ENCODE data around the gene SLC36A1. TPM values are rescaled to one million over a fixed set of nuclear protein-coding genes. Genes with fewer than 3 reads are reported as not detected.

Gene SLC36A1
- total and polyA plus RNA-seq, 2 of the 8 experiments (the other 6 are each of a cell fraction or from before 2014, with no cell fraction given), result 6.6 to 9.6 TPM

- Histone ChIP-seq H3K4me2 (ENCODE audit: insufficient read depth in 1 of 2, low read depth in 2 of 2, low read length in 2 of 2) (no peak overlapping the region), H3K79me2 (ENCODE audit: control insufficient read depth in 1 of 2, insufficient read depth in 2 of 2, low read length in 2 of 2) (no peaks in the 10 kb centered on the region), H2BK5ac (ENCODE audit: low read depth, low read length) (no peak overlapping the region), H2BK12ac (ENCODE audit: low read depth, low read length) (no peak overlapping the region), H4K91ac (replicated peaks; ENCODE audit: insufficient read length, low read length) (no peak overlapping the region), H2BK120ac (replicated peaks; ENCODE audit: low read depth, low read length) (no peak overlapping the region), H2AFZ (ENCODE audit: low read length) (no peak overlapping the region), H2BK15ac (ENCODE audit: low read length) (no peak overlapping the region), H4K20me1 (replicated peaks in 1 of 2; ENCODE audit: control insufficient read depth in 1 of 2, insufficient read depth in 2 of 2, low read length in 2 of 2) (no peaks in the 10 kb centered on the region), H3K56ac (replicated peaks; ENCODE audit: insufficient read length, low read depth, low read length) (no peak overlapping the region), H3K14ac (ENCODE audit: insufficient read length) (no peak overlapping the region), H3K4me1 (replicated peaks in 1 of 4; ENCODE audit: control insufficient read depth in 3 of 4, insufficient read depth in 4 of 4, low read length in 3 of 4) (no peaks in the 10 kb centered on the region), H3K4me3 (ENCODE audit: extremely low read depth in 1 of 4, insufficient read depth in 2 of 4, low read depth in 3 of 4, low read length in 4 of 4) (no peak overlapping the region), H3K18ac (ENCODE audit: extremely low read depth, low read length) (no peak overlapping the region), H4K5ac (ENCODE audit: insufficient read length, low read depth, low read length) (no peak overlapping the region), H3K36me3 (ENCODE audit: control insufficient read depth in 2 of 4, insufficient read depth in 4 of 4, low read length in 3 of 4) (peaks cover 0 to 5% (median 0%) of the 10 kb centered on the region in 4 experiments; a peak in 1 of 8 replicates), H3K27me3 (replicated peaks in 1 of 4; ENCODE audit: control insufficient read depth in 3 of 4, extremely low read depth in 1 of 4, insufficient read depth in 3 of 4, low read length in 3 of 4) (no peaks in the 10 kb centered on the region), H3K23me2 (ENCODE audit: low read depth, low read length) (no peaks in the 10 kb centered on the region; the same call in 1 of the 2 replicates), H3K4ac (replicated peaks; ENCODE audit: insufficient read length, low read depth, low read length) (no peak overlapping the region), H2BK20ac (ENCODE audit: low read length) (no peak overlapping the region), H2AK5ac (ENCODE audit: low read depth, low read length) (no peak overlapping the region), H3K79me1 (ENCODE audit: low read depth, low read length) (no peaks in the 10 kb centered on the region), H3K27ac (ENCODE audit: low read depth, low read length) (no peak overlapping the region), H4K8ac (ENCODE audit: extremely low read depth, insufficient read depth, low read length) (no peak overlapping the region), H3K9me3 (ENCODE audit: insufficient read depth in 2 of 2, low read depth in 1 of 2, low read length in 1 of 2) (no peaks in the 10 kb centered on the region), H3K9ac (replicated peaks in 1 of 4; ENCODE audit: extremely low read depth in 1 of 4, low read depth in 3 of 4, low read length in 3 of 4) (no peak overlapping the region), H3K23ac (ENCODE audit: insufficient read length) (no peak overlapping the region)
- ChIA-PET CTCF (ENCODE audit: partially characterized antibody) (interaction anchor here (0.6 to 10.9 kb wide), 5 partner anchors 9 to 218 kb away, joined by 4 to 136 read pairs (median 19); partner anchors contain the start of gene SLC36A1), POLR2A (ENCODE audit: partially characterized antibody) (interaction anchor here (0.6 kb wide), 1 partner anchor 307 kb away, joined by 3 read pairs; no protein-coding TSS in a partner anchor)
- no peak for FAIRE-seq
- TF ChIP-seq SRF (IDR thresholded peaks at IDR 0.05; ENCODE audit: low read depth, low read length) (no peak), NANOG (IDR thresholded peaks at IDR 0.05; ENCODE audit: insufficient read depth, low read depth, low read length, poor library complexity, severe bottlenecking) (no peak), E2F6 (IDR thresholded peaks at IDR 0.05) (no peak)
- no peak for DNase-seq (ENCODE audit: low read depth in 1 of 2, low spot score in 2 of 2)
- 88% methylated on average over 4 of the region's 4 CpGs; no CpG with 5 or more reads in 1 of the 2 experiments for WGBS, 2 experiments (ENCODE audit: extremely low coverage in 1 of 2, insufficient coverage in 1 of 2, insufficient read length in 1 of 2, insufficient replicate concordance in 2 of 2, low coverage in 1 of 2, low lambda C conversion rate in 2 of 2, missing lambda C conversion rate in 1 of 2)
Measured at GRCh38 chr5:151465476-151465875, 18.1 kb downstream of the SLC36A1 start.
